ENCODE measurements around the gene GID8. TPM values are rescaled to one million over a fixed set of nuclear protein-coding genes. Genes with fewer than 3 reads are reported as not detected.

The GID8 gene
- total and polyA plus RNA-seq, 2 of the 4 experiments (the other 2 are of a cell fraction), result 21.5 to 33.9 TPM

- Histone ChIP-seq H2BK20ac (ENCODE audit: low read depth, low read length) (no peak overlapping the region), H3K79me1 (ENCODE audit: low read depth in 1 of 2, low read length in 2 of 2) (peaks cover 16 to 72% of the 10 kb centered on the region in 2 experiments), H3K27me3 (ENCODE audit: control insufficient read depth, insufficient read depth, low read length) (no peaks in the 10 kb centered on the region), H2BK15ac (ENCODE audit: low read depth, low read length) (no peak overlapping the region), H4K91ac (ENCODE audit: insufficient read depth, low read depth, low read length) (no peak overlapping the region), H2AFZ (replicated peaks; ENCODE audit: low read length, poor library complexity) (no peak overlapping the region), H3K27ac (ENCODE audit: insufficient read depth, low read length) (no peak overlapping the region), H4K8ac (ENCODE audit: low read depth in 2 of 2, low read length in 2 of 2) (no peak overlapping the region), H3K56ac (ENCODE audit: extremely low read depth, insufficient read depth, low read length) (no peak overlapping the region), H3K9me1 (ENCODE audit: insufficient read depth, low read length) (peaks cover 11% of the 10 kb centered on the region; the same call in 1 of the 2 replicates), H3K14ac (replicated peaks; ENCODE audit: low read depth, low read length) (no peak overlapping the region), H3K9me3 (ENCODE audit: control insufficient read depth, insufficient read depth, low read length) (no peaks in the 10 kb centered on the region), H4K20me1 (ENCODE audit: insufficient read depth, low read length) (peaks cover 49% of the 10 kb centered on the region), H2AK5ac (ENCODE audit: low read depth, low read length) (no peak overlapping the region), H2BK120ac (ENCODE audit: low read depth, low read length) (no peak overlapping the region), H4K5ac (ENCODE audit: low read depth, low read length) (no peak overlapping the region), H2AK9ac (replicated peaks; ENCODE audit: low read depth, low read length, poor library complexity) (no peak overlapping the region), H3K4me2 (ENCODE audit: low read depth, low read length) (no peak overlapping the region), H3K9ac (ENCODE audit: low read depth, low read length) (no peak overlapping the region), H2BK5ac (ENCODE audit: low read depth, low read length, poor library complexity, severe bottlenecking) (no peak overlapping the region), H3K4ac (ENCODE audit: low read depth, low read length) (no peak overlapping the region), H3K23ac (ENCODE audit: low read depth, low read length) (no peak overlapping the region), H3K36me3 (ENCODE audit: control insufficient read depth, insufficient read depth, low read length) (peaks cover 31% of the 10 kb centered on the region), H3K4me3 (ENCODE audit: insufficient read depth, low read depth, low read length) (no peak overlapping the region), H3K4me1 (ENCODE audit: control insufficient read depth, insufficient read depth, low read length) (peaks cover 10% of the 10 kb centered on the region), H3K18ac (ENCODE audit: low read depth, low read length) (no peak overlapping the region)
- in situ Hi-C loops (cut with MboI; ENCODE audit: low sequenced_read_pairs) (no loop called here), intact Hi-C loops (cut with micrococcal nuclease) (no loop called here), dilution Hi-C loops (cut with HindIII; ENCODE audit: low sequenced_read_pairs, unreplicated experiment) (no loop called here)
- TF ChIP-seq NFE2L2 (IDR thresholded peaks at IDR 0.05; ENCODE audit: low read depth, low read length) (no peak), CHD1 (IDR thresholded peaks at IDR 0.05; ENCODE audit: low read depth, low read length) (no peak), ELK1 (IDR thresholded peaks at IDR 0.05; ENCODE audit: borderline replicate concordance, low read depth, low read length) (no peak), CEBPB (IDR thresholded peaks at IDR 0.05; ENCODE audit: low read depth, low read length) (no peak), SMC3 (IDR thresholded peaks at IDR 0.05; ENCODE audit: low read depth, low read length) (no peak), RAD21 (IDR thresholded peaks at IDR 0.05; ENCODE audit: low read length) (no peak), MAFK (IDR thresholded peaks at IDR 0.05; ENCODE audit: low read depth, low read length) (no peak), BHLHE40 (IDR thresholded peaks at IDR 0.05; ENCODE audit: low read depth, low read length) (no peak), MAZ (IDR thresholded peaks at IDR 0.05; ENCODE audit: borderline replicate concordance, low read depth, low read length) (no peak), CTCF (conservative IDR thresholded peaks at IDR 0.05; ENCODE audit: low read depth, low read length) (no peak), RFX5 (IDR thresholded peaks at IDR 0.05; ENCODE audit: low read depth, low read length) (no peak), FOS (IDR thresholded peaks at IDR 0.05; ENCODE audit: low read depth, low read length) (no peak), USF2 (IDR thresholded peaks at IDR 0.05; ENCODE audit: low read depth, low read length) (no peak), RCOR1 (IDR thresholded peaks at IDR 0.05; ENCODE audit: insufficient replicate concordance, low read length) (no peak), MXI1 (IDR thresholded peaks at IDR 0.05; ENCODE audit: borderline replicate concordance, low read depth, low read length) (no peak), POLR2A (IDR thresholded peaks at IDR 0.05; ENCODE audit: low read depth, low read length) (no peak)
- 97% methylated on average over 6 of the region's 8 CpGs; no CpG with 5 or more reads in 1 of the 2 experiments for WGBS, 2 experiments (ENCODE audit: extremely low coverage in 2 of 2, insufficient read length in 1 of 2)
- BruUV-seq (replicated peaks), result no TSS peak
- CTCF ChIA-PET, result no interaction called here
- no peak for DNase-seq
- no peak for ATAC-seq (ENCODE audit: low read depth)
- POLR2A ChIA-PET (ENCODE audit: unreplicated experiment), result no interaction called here
Measured at GRCh38 chr20:62940875-62941274, 2.9 kb downstream of the GID8 start.

Data from IMR-90 (cell line).